CD4-positive, alpha-beta T cell treated with Interleukin-17A for 4 hours (primary cell): ENCODE data around the gene ENPP5.

Experiments used
- DNase-seq: peaks from one replicate; pipeline ENCODE4 v3.0.0-alpha.2; 2020; ENCODE audit warnings: mixed read lengths

The ENPP5 gene

GRCh38 chr6:46170357-46171289, at the start of gene ENPP5:
Gene ENPP5 (minus strand): TSS chr6:46170980. CDS start chr6:46168262, 2,718 bp downstream.
- DNase-seq: peak; percentile 71

GRCh38 chr6:46219661-46220060, 48.9 kb upstream of the ENPP5 start:
- DNase-seq: no peak

- no peak for DNase-seq
These were observed 47.7 kb upstream of the ENPP5 start for GRCh38 chr6:46218457-46218856.

GRCh38 chr6:46217671-46218131, 46.9 kb upstream of the ENPP5 start:
- DNase-seq: no peak

GRCh38 chr6:46216879-46217278, 46.1 kb upstream of the ENPP5 start:
- DNase-seq: no peak

GRCh38 chr6:46215777-46216176, 45.0 kb upstream of the ENPP5 start:
- no peak for DNase-seq

- no peak for DNase-seq
These were observed 44.4 kb upstream of the ENPP5 start for GRCh38 chr6:46215213-46215612.

GRCh38 chr6:46211917-46212316, 41.1 kb upstream of the ENPP5 start:
- no peak for DNase-seq

GRCh38 chr6:46210294-46210693, 39.5 kb upstream of the ENPP5 start:
- no peak for DNase-seq

- DNase-seq: no peak
These were observed 37.5 kb upstream of the ENPP5 start for GRCh38 chr6:46208303-46208702.

GRCh38 chr6:46207174-46207573, 36.4 kb upstream of the ENPP5 start:
- no peak for DNase-seq

GRCh38 chr6:46204880-46205650, 34.3 kb upstream of the ENPP5 start:
- DNase-seq: no peak

- no peak for DNase-seq
These were observed 32.8 kb upstream of the ENPP5 start for GRCh38 chr6:46203391-46204177.

GRCh38 chr6:46201702-46202101, 30.9 kb upstream of the ENPP5 start:
- DNase-seq: no peak

GRCh38 chr6:46199387-46199786, 28.6 kb upstream of the ENPP5 start:
- DNase-seq: no peak

GRCh38 chr6:46191961-46192360, 21.2 kb upstream of the ENPP5 start:
- DNase-seq: no peak

GRCh38 chr6:46190889-46191288, 20.1 kb upstream of the ENPP5 start:
- no peak for DNase-seq

- no peak for DNase-seq
These were observed 18.9 kb upstream of the ENPP5 start for GRCh38 chr6:46189726-46190125.

- no peak for DNase-seq
These were observed 15.8 kb upstream of the ENPP5 start for GRCh38 chr6:46186583-46186982.

GRCh38 chr6:46184114-46184513, 13.3 kb upstream of the ENPP5 start:
- DNase-seq: no peak

GRCh38 chr6:46175976-46176375, 5.2 kb upstream of the ENPP5 start:
- no peak for DNase-seq

GRCh38 chr6:46175446-46175845, 4.7 kb upstream of the ENPP5 start:
- no peak for DNase-seq

- DNase-seq: no peak
These were observed 4.1 kb upstream of the ENPP5 start for GRCh38 chr6:46174904-46175303.
